GM23338 (cell line): ENCODE data around the gene KHDC1.

Experiments
- CREB1 ChIP-seq: fragments of 250-450 bp; sonication (Bioruptor Pico); IDR thresholded peaks from 2 replicates; pipeline ENCODE4 v1.5.0; 2020; ENCODE audit warnings: low read depth, mild to moderate bottlenecking, moderate library complexity
- CTCF ChIP-seq, 2 experiments: fragments of 200-600 bp in 1 of 2; sonication (generic) in 1 of 2; conservative IDR thresholded peaks; 2 replicates each; pipeline versions ENCODE4 v1.5.1 to v1.6.1; 2016 to 2017; ENCODE audit warnings: antibody characterized with exemption in 2 of 2, low read depth in 2 of 2, mild to moderate bottlenecking in 2 of 2, moderate library complexity in 1 of 2
- ETS1 ChIP-seq: IDR thresholded peaks from 2 replicates; pipeline ENCODE4 v1.6.1; 2016; ENCODE audit warnings: antibody characterized with exemption
- EZH2 ChIP-seq: fragments of 200-600 bp; sonication (generic); IDR thresholded peaks from one replicate; pipeline ENCODE4 v1.8.0; 2017; ENCODE audit warnings: antibody characterized with exemption, mild to moderate bottlenecking, low read depth; ENCODE audit not compliant: unreplicated experiment
- EZH2phosphoT487 ChIP-seq: fragments of 200-600 bp; sonication (generic); IDR thresholded peaks from one replicate; pipeline ENCODE4 v1.8.1; 2018; ENCODE audit warnings: antibody characterized with exemption; ENCODE audit not compliant: unreplicated experiment
- POLR2AphosphoS5 ChIP-seq: IDR thresholded peaks from 2 replicates; pipeline ENCODE4 v1.6.1; 2016; ENCODE audit warnings: antibody characterized with exemption, low read depth
- REST ChIP-seq: IDR thresholded peaks from one replicate; pipeline ENCODE4 v1.6.1; 2018; ENCODE audit warnings: antibody characterized with exemption; ENCODE audit not compliant: unreplicated experiment
- STAT1 ChIP-seq: IDR thresholded peaks from one replicate; pipeline ENCODE4 v1.6.1; 2016; ENCODE audit warnings: antibody characterized with exemption; ENCODE audit not compliant: unreplicated experiment
- ZNF331 ChIP-seq: fragments of 250-450 bp; sonication (Bioruptor Pico); IDR thresholded peaks from 2 replicates; pipeline ENCODE4 v1.5.0; 2020; ENCODE audit warnings: low read depth, mild to moderate bottlenecking, moderate library complexity

- TF ChIP-seq CTCF (conservative IDR thresholded peaks at IDR 0.05; ENCODE audit: low read depth in 2 of 2), result no peak
- TF ChIP-seq CREB1 (CRISPR knock-in tag), result no peak
- TF ChIP-seq POLR2AphosphoS5, result no peak
- no peak for TF ChIP-seq EZH2
- no peak for TF ChIP-seq EZH2phosphoT487
- TF ChIP-seq ZNF331, result no peak
- TF ChIP-seq REST, result no peak
- no peak for TF ChIP-seq ETS1
- no peak for TF ChIP-seq STAT1
Observed at GRCh38 chr6:73236144-73236750, 26.7 kb downstream of the KHDC1 start.
